IMR-90 (cell line): ENCODE measurements around the gene CALY. TPM values are rescaled to one million over a fixed set of nuclear protein-coding genes. Genes with fewer than 3 reads are reported as not detected.

Experiments used
- ATAC-seq: fragments of 200-7000 bp; cut with Tn5 transposase; 2 replicates; pipeline ENCODE4 v1.9.1; 2020; ENCODE audit warnings: low read depth, mild to moderate bottlenecking, moderate library complexity
- BruUV-seq: library from RNA; stranded (reverse); fragments of 400-500 nt; replicated peaks from 2 replicates; lab custom pipeline; 2021; lab: Mats Ljungman, UMichigan
- CTCF ChIA-PET: fragments of 300-600 bp; formaldehyde crosslinking; extraction: SDS; loops from one replicate; lab custom pipeline; 2021; ENCODE audit warnings: antibody characterized with exemption; lab: Yijun Ruan, JAX
- POLR2A ChIA-PET: fragments of 300-600 bp; sonication (Branson Sonifier 250); formaldehyde crosslinking; loops from one replicate; lab custom pipeline; 2022; ENCODE audit warnings: antibody characterized with exemption; ENCODE audit not compliant: unreplicated experiment; lab: Charles Lee
- DNase-seq: peaks from one replicate; pipeline ENCODE4 v3.0.0; 2013
- H2AFZ ChIP-seq: replicated peaks from 2 replicates; pipeline ENCODE3; 2013; ENCODE audit warnings: low read length, mild to moderate bottlenecking; ENCODE audit not compliant: poor library complexity
- H2AK5ac ChIP-seq: 2 replicates; pipeline ENCODE4 v1.6.1; 2013; ENCODE audit warnings: low read depth, low read length, inconsistent platforms
- H2AK9ac ChIP-seq: replicated peaks from 2 replicates; pipeline ENCODE3; 2013; ENCODE audit warnings: mild to moderate bottlenecking, low read depth, low read length, moderate library complexity; ENCODE audit not compliant: poor library complexity
- H2BK120ac ChIP-seq: 2 replicates; pipeline ENCODE4 v1.6.1; 2013; ENCODE audit warnings: low read depth, low read length, inconsistent platforms
- H2BK15ac ChIP-seq: 3 replicates; pipeline ENCODE4 v1.6.1; 2013; ENCODE audit warnings: low read depth, low read length, inconsistent platforms
- H2BK20ac ChIP-seq: 2 replicates; pipeline ENCODE4 v1.6.1; 2013; ENCODE audit warnings: low read depth, mild to moderate bottlenecking, inconsistent platforms, low read length, moderate library complexity
- H2BK5ac ChIP-seq: 2 replicates; pipeline ENCODE4 v1.6.1; 2013; ENCODE audit warnings: mild to moderate bottlenecking, low read depth, low read length, inconsistent platforms; ENCODE audit not compliant: poor library complexity, severe bottlenecking
- H3K14ac ChIP-seq: replicated peaks from 2 replicates; pipeline ENCODE4 v1.6.1; 2013; ENCODE audit warnings: low read depth, low read length, inconsistent platforms
- H3K18ac ChIP-seq: 2 replicates; pipeline ENCODE4 v1.6.1; 2013; ENCODE audit warnings: low read depth, low read length, control low read depth
- H3K23ac ChIP-seq: 2 replicates; pipeline ENCODE4 v1.6.1; 2013; ENCODE audit warnings: low read depth, low read length, inconsistent platforms
- H3K27ac ChIP-seq: 2 replicates; pipeline ENCODE4 v1.5.1; 2013; ENCODE audit warnings: mild to moderate bottlenecking, control low read depth, low read length; ENCODE audit not compliant: insufficient read depth
- H3K27me3 ChIP-seq: 2 replicates; pipeline ENCODE4 v1.6.1; 2013; ENCODE audit warnings: low read length; ENCODE audit not compliant: control insufficient read depth, insufficient read depth
- H3K36me3 ChIP-seq: 2 replicates; pipeline ENCODE4 v1.6.1; 2013; ENCODE audit warnings: low read length, mixed read lengths; ENCODE audit not compliant: control insufficient read depth, insufficient read depth
- H3K4ac ChIP-seq: 2 replicates; pipeline ENCODE4 v1.6.1; 2013; ENCODE audit warnings: low read depth, low read length, inconsistent platforms
- H3K4me1 ChIP-seq: 2 replicates; pipeline ENCODE4 v1.6.1; 2013; ENCODE audit warnings: low read length, mixed read lengths; ENCODE audit not compliant: control insufficient read depth, insufficient read depth
- H3K4me2 ChIP-seq: 2 replicates; pipeline ENCODE4 v1.6.1; 2013; ENCODE audit warnings: low read depth, mild to moderate bottlenecking, control low read depth, low read length, moderate library complexity
- H3K4me3 ChIP-seq: 2 replicates; pipeline ENCODE4 v1.5.1; 2013; ENCODE audit warnings: low read depth, mild to moderate bottlenecking, control low read depth, low read length, moderate library complexity; ENCODE audit not compliant: insufficient read depth
- H3K56ac ChIP-seq: 2 replicates; pipeline ENCODE4 v1.6.1; 2013; ENCODE audit warnings: low read length, inconsistent platforms; ENCODE audit not compliant: insufficient read depth; ENCODE audit errors: extremely low read depth
- H3K79me1 ChIP-seq, 2 experiments: 2 replicates each; pipeline ENCODE4 v1.6.1; 2013; ENCODE audit warnings: low read length in 2 of 2, inconsistent platforms in 1 of 2, low read depth in 1 of 2
- H3K9ac ChIP-seq: 2 replicates; pipeline ENCODE4 v1.6.1; 2013; ENCODE audit warnings: low read depth, low read length, control low read depth
- H3K9me1 ChIP-seq: 2 replicates; pipeline ENCODE4 v1.6.1; 2013; ENCODE audit warnings: low read length, inconsistent platforms; ENCODE audit not compliant: insufficient read depth
- H3K9me3 ChIP-seq: 2 replicates; pipeline ENCODE4 v1.6.1; 2013; ENCODE audit warnings: low read length; ENCODE audit not compliant: control insufficient read depth, insufficient read depth
- H4K20me1 ChIP-seq: 2 replicates; pipeline ENCODE4 v1.6.1; 2013; ENCODE audit warnings: low read length, inconsistent platforms; ENCODE audit not compliant: insufficient read depth
- H4K5ac ChIP-seq: 2 replicates; pipeline ENCODE4 v1.6.1; 2013; ENCODE audit warnings: mild to moderate bottlenecking, low read depth, low read length, control low read depth
- H4K8ac ChIP-seq, 2 experiments: 2 replicates each; pipeline ENCODE4 v1.6.1; 2013; ENCODE audit warnings: low read depth in 2 of 2, low read length in 2 of 2, control low read depth in 1 of 2, inconsistent platforms in 1 of 2
- H4K91ac ChIP-seq: 2 replicates; pipeline ENCODE4 v1.6.1; 2013; ENCODE audit warnings: low read depth, low read length, inconsistent platforms; ENCODE audit not compliant: insufficient read depth
- MXI1 ChIP-seq: IDR thresholded peaks from 2 replicates; pipeline ENCODE4 v1.6.1; 2012; ENCODE audit warnings: low read depth, mild to moderate bottlenecking, low read length, moderate library complexity, borderline replicate concordance
- NFE2L2 ChIP-seq: fragments of 150-350 bp; IDR thresholded peaks from 2 replicates; pipeline ENCODE4 v1.6.1; 2016; ENCODE audit warnings: low read depth, mild to moderate bottlenecking, low read length
- RCOR1 ChIP-seq: IDR thresholded peaks from 2 replicates; pipeline ENCODE4 v1.6.1; 2012; ENCODE audit warnings: mild to moderate bottlenecking, low read length, improper control_type of control experiment; ENCODE audit not compliant: insufficient replicate concordance
- SMC3 ChIP-seq: fragments of 150-350 bp; IDR thresholded peaks from 2 replicates; pipeline ENCODE4 v1.6.1; 2016; ENCODE audit warnings: low read depth, mild to moderate bottlenecking, antibody characterized with exemption, low read length, moderate library complexity
- WGBS, 2 experiments: methylation state at CpG; one replicate each; pipeline versions ENCODE4 v1.1.5 to v1.1.7; 2013; ENCODE audit warnings: missing lambda C conversion rate in 2 of 2; ENCODE audit not compliant: insufficient read length in 1 of 2; ENCODE audit errors: extremely low coverage in 2 of 2; 5-methylcytosine and 5-hydroxymethylcytosine counted together
- dilution Hi-C: fragments of 300-500 bp; cut with HindIII; formaldehyde crosslinking; loops from one replicate; pipeline ENCODE4 v1.14.3; 2018; ENCODE audit warnings: low sequenced_read_pairs; ENCODE audit not compliant: unreplicated experiment
- in situ Hi-C: fragments of 300-500 bp; cut with MboI; formaldehyde crosslinking; loops from 3 replicates; pipeline ENCODE4 v1.14.3; 2019; ENCODE audit warnings: low sequenced_read_pairs, inconsistent platforms, mixed read lengths
- intact Hi-C: fragments of 100-400 bp; cut with micrococcal nuclease; formaldehyde crosslinking; loops from 2 replicates; pipeline ENCODE4 v1.10.0; 2022
- polyA plus RNA-seq, 3 experiments: library from polyadenylated mRNA; depleted of rRNA; stranded (reverse); fragments of >200 nt; gene quantifications; 2 replicates each; pipeline ENCODE4 v1.2.3, GENCODE V29; 2012; ENCODE audit warnings: low replicate concordance in 1 of 3
- total RNA-seq: library from RNA; depleted of rRNA; stranded (reverse); fragments of >200 nt; gene quantifications from 2 replicates; pipeline ENCODE4 v1.2.3, GENCODE V29; 2012

CALY gene
- total and polyA plus RNA-seq, 2 of the 4 experiments (the other 2 are of a cell fraction), result 0.34 TPM; not detected in 1

GRCh38 chr10:133279326-133280226, 57.1 kb downstream of the CALY start:
- ChIA-PET POLR2A (no interaction called here), CTCF (interaction anchor here (0.8 kb wide), 1 partner anchor 28 kb away, joined by 3 read pairs; no protein-coding TSS in a partner anchor)
- Histone ChIP-seq H3K27ac (no peak overlapping the region), H3K14ac (no peak overlapping the region), H3K27me3 (peaks cover 9% of the 10 kb centered on the region), H3K79me1 (peaks cover 0 to 3% of the 10 kb centered on the region in 2 experiments; a peak in 1 of 4 replicates), H3K4ac (no peak overlapping the region), H2AK9ac (peak overlapping the region; percentile 25), H2BK20ac (no peak overlapping the region), H3K4me1 (peaks cover 10% of the 10 kb centered on the region), H4K20me1 (peaks cover 7% of the 10 kb centered on the region; the same call in 1 of the 2 replicates), H2BK5ac (no peak overlapping the region), H3K4me3 (no peak overlapping the region), H4K8ac (no peak overlapping the region), H3K9ac (no peak overlapping the region), H3K18ac (no peak overlapping the region), H2AFZ (no peak overlapping the region), H4K5ac (no peak overlapping the region), H3K36me3 (peaks cover 48% of the 10 kb centered on the region), H3K9me1 (0 out of 2 replicates have a peak, but pooled peaks cover 4% of the 10 kb centered on the region), H2AK5ac (no peak overlapping the region), H2BK120ac (no peak overlapping the region), H3K9me3 (no peaks in the 10 kb centered on the region), H3K4me2 (no peak overlapping the region), H4K91ac (no peak overlapping the region), H2BK15ac (no peak overlapping the region), H3K23ac (no peak overlapping the region), H3K56ac (no peak overlapping the region)
- in situ Hi-C loops, result no loop called here
- WGBS, 2 experiments, result 95% methylated on average over 4 of the region's 24 CpGs; no CpG with 5 or more reads in 1 of the 2 experiments
- no peak for TF ChIP-seq MXI1
- no peak for TF ChIP-seq RCOR1
- no peak for TF ChIP-seq SMC3
- no peak for TF ChIP-seq NFE2L2
- intact Hi-C loops, result no loop called here
- BruUV-seq, result no TSS peak
- ATAC-seq (no peak), DNase-seq (no peak)
- dilution Hi-C loops, result no loop called here
